HepG2 (cell line): Measurements from ENCODE around the gene GCLM. TPM values are rescaled to one million over a fixed set of nuclear protein-coding genes. Genes with fewer than 3 reads are reported as not detected.

Experiments
- ARID5B ChIP-seq: IDR thresholded peaks from 2 replicates; pipeline ENCODE4 v1.4.0; 2020; ENCODE audit warnings: mild to moderate bottlenecking, missing genetic modification reagents
- KAT2B ChIP-seq: fragments of 150-350 bp; IDR thresholded peaks from 2 replicates; pipeline ENCODE4 v1.6.1; 2014; ENCODE audit warnings: low read depth, low read length, borderline replicate concordance
- PBX2 ChIP-seq: IDR thresholded peaks from 2 replicates; pipeline ENCODE4 v1.6.1; 2016; ENCODE audit warnings: control low read depth
- PRMT3 ChIP-seq: sonication (generic); formaldehyde crosslinking; IDR thresholded peaks from 2 replicates; pipeline ENCODE4 v1.8.1; 2022; ENCODE audit warnings: low read depth, mild to moderate bottlenecking, moderate library complexity, missing genetic modification reagents, borderline replicate concordance
- TAF1 ChIP-seq: sonication (generic); formaldehyde crosslinking; IDR thresholded peaks from 2 replicates; pipeline ENCODE4 v1.4.0; 2020; ENCODE audit warnings: missing genetic modification reagents
- TOPORS ChIP-seq: sonication (generic); formaldehyde crosslinking; IDR thresholded peaks from 2 replicates; pipeline ENCODE4 v1.8.0; 2023; ENCODE audit warnings: mild to moderate bottlenecking, missing genetic modification reagents
- ZNF138 ChIP-seq: sonication (generic); formaldehyde crosslinking; IDR thresholded peaks from 2 replicates; pipeline ENCODE4 v1.5.0; 2020; ENCODE audit warnings: mild to moderate bottlenecking, low read depth, missing genetic modification reagents
- ZNF160 ChIP-seq: sonication (generic); formaldehyde crosslinking; IDR thresholded peaks from 2 replicates; pipeline ENCODE4 v1.8.0; 2022; ENCODE audit warnings: mild to moderate bottlenecking, inconsistent platforms, missing genetic modification reagents
- ZNF18 ChIP-seq: sonication (generic); formaldehyde crosslinking; IDR thresholded peaks from 2 replicates; pipeline ENCODE4 v1.8.0; 2022; ENCODE audit warnings: mild to moderate bottlenecking, missing genetic modification reagents; ENCODE audit not compliant: insufficient replicate concordance
- ZNF431 ChIP-seq: sonication (generic); formaldehyde crosslinking; IDR thresholded peaks from 2 replicates; pipeline ENCODE4 v1.9.0; 2022; ENCODE audit warnings: missing genetic modification reagents, low read depth, mild to moderate bottlenecking, borderline replicate concordance
- ZNF562 ChIP-seq: sonication (generic); formaldehyde crosslinking; IDR thresholded peaks from 2 replicates; pipeline ENCODE4 v1.8.0; 2022; ENCODE audit warnings: missing genetic modification reagents, borderline replicate concordance
- polyA plus RNA-seq, 8 experiments: library from polyadenylated mRNA; depleted of rRNA in 3 of 8; stranded (reverse) in 7 of 8; unstranded in 1 of 8; fragments of >200 nt; fragmentation: Illumina TruSeq in 4 of 8; extraction: Trizol in 4 of 8; gene quantifications; 2 replicates each; pipeline versions ENCODE4 v1.2.1 to v1.2.3, GENCODE V29; 2011 to 2016; ENCODE audit warnings: low read depth in 4 of 8, missing spikeins in 1 of 8, mixed read lengths in 1 of 8; ENCODE audit not compliant: insufficient read depth in 1 of 8
- total RNA-seq, 5 experiments: library from RNA; depleted of rRNA; stranded (reverse); fragments of >200 nt; fragmentation: Illumina TruSeq; extraction: Trizol; gene quantifications; 2 replicates each; pipeline ENCODE4 v1.2.3, GENCODE V29; 2016; ENCODE audit warnings: low read depth in 1 of 5
- TF ChIP-seq, protein P1 (sequence below): sonication (generic); formaldehyde crosslinking; IDR thresholded peaks from 2 replicates; pipeline ENCODE4 v1.5.1; 2020; ENCODE audit warnings: missing genetic modification reagents, mild to moderate bottlenecking, borderline replicate concordance
- TF ChIP-seq, protein P2 (sequence below): sonication (generic); formaldehyde crosslinking; IDR thresholded peaks from 2 replicates; pipeline ENCODE4 v1.8.0; 2022; ENCODE audit warnings: missing genetic modification reagents, mild to moderate bottlenecking, borderline replicate concordance
- TF ChIP-seq, protein P3 (sequence below): sonication (generic); formaldehyde crosslinking; IDR thresholded peaks from 2 replicates; pipeline ENCODE4 v1.8.0; 2022; ENCODE audit warnings: missing genetic modification reagents, mild to moderate bottlenecking, inconsistent platforms, borderline replicate concordance
- TF ChIP-seq, protein P4 (sequence below): sonication (generic); formaldehyde crosslinking; IDR thresholded peaks from 2 replicates; pipeline ENCODE4 v1.8.1; 2023; ENCODE audit warnings: missing genetic modification reagents, inconsistent platforms, borderline replicate concordance

The GCLM gene
- total and polyA plus RNA-seq, 2 of the 13 experiments (the other 11 are each of a cell fraction or from before 2014, with no cell fraction given): 8.7 to 29.9 TPM

DNA sequence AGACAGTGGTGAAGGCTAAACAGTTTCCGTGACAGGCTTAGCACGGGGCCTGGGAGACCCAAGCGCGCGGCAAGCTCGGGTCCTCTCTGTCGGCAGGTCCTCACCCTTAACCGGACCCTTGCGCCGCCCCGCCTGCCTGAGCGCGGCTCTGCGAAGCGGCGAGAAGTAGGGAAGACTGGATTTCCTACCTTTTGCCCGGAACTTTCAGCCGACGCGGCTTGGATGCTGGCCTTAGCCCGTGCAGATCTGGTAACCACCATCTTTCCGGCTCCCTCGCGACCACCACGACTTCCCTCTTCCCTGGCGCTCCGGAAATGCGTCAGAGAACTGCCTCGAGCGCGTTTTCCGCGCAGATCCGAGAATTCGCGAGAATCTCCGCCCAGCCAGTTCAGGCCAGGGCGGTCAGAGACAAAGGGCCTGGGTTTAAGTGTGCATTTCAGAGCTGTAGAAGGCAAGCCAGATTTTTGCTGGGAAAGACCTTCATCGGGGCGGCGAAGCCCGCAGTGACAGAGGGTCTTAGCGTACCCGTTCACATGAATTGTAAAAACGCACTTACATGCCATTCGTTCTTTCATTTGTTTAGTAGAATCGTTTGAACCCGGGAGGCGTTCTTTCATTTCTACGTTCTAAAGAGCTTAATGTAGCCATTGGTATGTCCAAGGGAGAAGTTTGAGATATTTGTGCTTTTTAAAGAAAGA lies 30.2 kb downstream of the GCLM start, which contains the start of gene DNTTIP2 (continued):
- TF ChIP-seq, protein P1, sequence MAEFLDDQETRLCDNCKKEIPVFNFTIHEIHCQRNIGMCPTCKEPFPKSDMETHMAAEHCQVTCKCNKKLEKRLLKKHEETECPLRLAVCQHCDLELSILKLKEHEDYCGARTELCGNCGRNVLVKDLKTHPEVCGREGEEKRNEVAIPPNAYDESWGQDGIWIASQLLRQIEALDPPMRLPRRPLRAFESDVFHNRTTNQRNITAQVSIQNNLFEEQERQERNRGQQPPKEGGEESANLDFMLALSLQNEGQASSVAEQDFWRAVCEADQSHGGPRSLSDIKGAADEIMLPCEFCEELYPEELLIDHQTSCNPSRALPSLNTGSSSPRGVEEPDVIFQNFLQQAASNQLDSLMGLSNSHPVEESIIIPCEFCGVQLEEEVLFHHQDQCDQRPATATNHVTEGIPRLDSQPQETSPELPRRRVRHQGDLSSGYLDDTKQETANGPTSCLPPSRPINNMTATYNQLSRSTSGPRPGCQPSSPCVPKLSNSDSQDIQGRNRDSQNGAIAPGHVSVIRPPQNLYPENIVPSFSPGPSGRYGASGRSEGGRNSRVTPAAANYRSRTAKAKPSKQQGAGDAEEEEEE: no peak
- TF ChIP-seq PBX2 (CRISPR knock-in tag) (no peak), ARID5B (CRISPR knock-in tag) (peak; percentile 59; the same call in 1 of the 2 replicates), ZNF160 (no peak), ZNF138 (CRISPR knock-in tag) (peak; percentile 82; the same call in 1 of the 2 replicates), ZNF18 (CRISPR knock-in tag) (no peak), KAT2B (no peak), ZNF431 (CRISPR knock-in tag) (no peak), PRMT3 (0 out of 2 replicates have a peak, but pooled peaks have one; percentile 44), ZNF562 (no peak), TAF1 (CRISPR knock-in tag) (peak; percentile 96), TOPORS (CRISPR knock-in tag) (no peak; the same call in 1 of the 2 replicates)
- TF ChIP-seq, protein P2, sequence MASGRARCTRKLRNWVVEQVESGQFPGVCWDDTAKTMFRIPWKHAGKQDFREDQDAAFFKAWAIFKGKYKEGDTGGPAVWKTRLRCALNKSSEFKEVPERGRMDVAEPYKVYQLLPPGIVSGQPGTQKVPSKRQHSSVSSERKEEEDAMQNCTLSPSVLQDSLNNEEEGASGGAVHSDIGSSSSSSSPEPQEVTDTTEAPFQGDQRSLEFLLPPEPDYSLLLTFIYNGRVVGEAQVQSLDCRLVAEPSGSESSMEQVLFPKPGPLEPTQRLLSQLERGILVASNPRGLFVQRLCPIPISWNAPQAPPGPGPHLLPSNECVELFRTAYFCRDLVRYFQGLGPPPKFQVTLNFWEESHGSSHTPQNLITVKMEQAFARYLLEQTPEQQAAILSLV (CRISPR knock-in tag): peak; percentile 82; the same call in 1 of the 2 replicates
- TF ChIP-seq, protein P3, sequence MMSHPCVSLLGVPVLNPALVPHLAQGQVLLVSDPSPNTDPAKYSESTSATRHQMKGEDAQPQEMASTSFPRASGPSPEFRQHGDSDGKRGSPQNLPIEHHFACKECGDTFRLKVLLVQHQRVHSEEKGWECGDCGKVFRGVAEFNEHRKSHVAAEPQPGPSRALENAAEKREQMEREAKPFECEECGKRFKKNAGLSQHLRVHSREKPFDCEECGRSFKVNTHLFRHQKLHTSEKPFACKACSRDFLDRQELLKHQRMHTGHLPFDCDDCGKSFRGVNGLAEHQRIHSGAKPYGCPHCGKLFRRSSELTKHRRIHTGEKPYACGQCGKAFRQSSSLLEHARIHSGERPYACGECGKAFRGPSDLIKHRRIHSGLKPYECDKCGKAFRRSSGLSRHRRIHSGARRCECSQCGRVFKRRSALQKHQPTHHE (CRISPR knock-in tag): peak; percentile 62; the same call in 1 of the 2 replicates
- TF ChIP-seq, protein P4, sequence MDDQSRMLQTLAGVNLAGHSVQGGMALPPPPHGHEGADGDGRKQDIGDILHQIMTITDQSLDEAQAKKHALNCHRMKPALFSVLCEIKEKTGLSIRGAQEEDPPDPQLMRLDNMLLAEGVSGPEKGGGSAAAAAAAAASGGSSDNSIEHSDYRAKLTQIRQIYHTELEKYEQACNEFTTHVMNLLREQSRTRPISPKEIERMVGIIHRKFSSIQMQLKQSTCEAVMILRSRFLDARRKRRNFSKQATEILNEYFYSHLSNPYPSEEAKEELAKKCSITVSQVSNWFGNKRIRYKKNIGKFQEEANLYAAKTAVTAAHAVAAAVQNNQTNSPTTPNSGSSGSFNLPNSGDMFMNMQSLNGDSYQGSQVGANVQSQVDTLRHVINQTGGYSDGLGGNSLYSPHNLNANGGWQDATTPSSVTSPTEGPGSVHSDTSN (CRISPR knock-in tag): peak; percentile 78; the same call in 1 of the 2 replicates
